HepG2 (cell line): ENCODE data around the gene PYGO2. TPM values are rescaled to one million over a fixed set of nuclear protein-coding genes. Genes with fewer than 3 reads are reported as not detected.

Source experiments
- FOXA1 ChIP-seq, 2 experiments: fragments of 450-650 bp in 1 of 2; sonication (generic) in 1 of 2; formaldehyde crosslinking in 1 of 2; IDR thresholded peaks; 2 replicates each; pipeline versions ENCODE4 v1.4.0 to v1.6.1; 2016 to 2020; ENCODE audit warnings: missing genetic modification reagents in 1 of 2
- FOXP4 ChIP-seq: sonication (generic); formaldehyde crosslinking; IDR thresholded peaks from 2 replicates; pipeline ENCODE4 v1.4.0; 2020; ENCODE audit warnings: missing genetic modification reagents
- IKZF5 ChIP-seq: IDR thresholded peaks from 2 replicates; pipeline ENCODE4 v1.6.1; 2018; ENCODE audit warnings: missing genetic modification reagents, mild to moderate bottlenecking, missing compliant biosample characterization
- MAF1 ChIP-seq: sonication (generic); formaldehyde crosslinking; IDR thresholded peaks from 2 replicates; pipeline ENCODE4 v1.5.0; 2020; ENCODE audit warnings: missing genetic modification reagents, borderline replicate concordance
- MYPOP ChIP-seq: sonication (generic); formaldehyde crosslinking; IDR thresholded peaks from 2 replicates; pipeline ENCODE4 v1.8.1; 2023; ENCODE audit warnings: mild to moderate bottlenecking, moderate library complexity, missing genetic modification reagents
- NFKB2 ChIP-seq: sonication (generic); formaldehyde crosslinking; IDR thresholded peaks from 2 replicates; pipeline ENCODE4 v1.4.0; 2020; ENCODE audit warnings: missing genetic modification reagents, borderline replicate concordance
- NFYC ChIP-seq: IDR thresholded peaks from 2 replicates; pipeline ENCODE4 v1.6.1; 2016; ENCODE audit warnings: missing genetic modification reagents, missing compliant biosample characterization
- SP140L ChIP-seq: sonication (generic); formaldehyde crosslinking; IDR thresholded peaks from 2 replicates; pipeline ENCODE4 v1.4.0; 2020; ENCODE audit warnings: missing genetic modification reagents, borderline replicate concordance
- THAP11 ChIP-seq: IDR thresholded peaks from 2 replicates; pipeline ENCODE4 v1.6.1; 2016; ENCODE audit warnings: missing biosample characterization, missing genetic modification reagents
- YY1 ChIP-seq: IDR thresholded peaks from 2 replicates; pipeline ENCODE4 v1.6.1; 2011; ENCODE audit warnings: low read length, low read depth, moderate library complexity, mild to moderate bottlenecking; ENCODE audit not compliant: insufficient read depth, insufficient replicate concordance
- ZBED4 ChIP-seq: sonication (generic); formaldehyde crosslinking; IDR thresholded peaks from 2 replicates; pipeline ENCODE4 v1.4.0; 2020; ENCODE audit warnings: missing genetic modification reagents, borderline replicate concordance
- ZHX1 ChIP-seq: sonication (generic); formaldehyde crosslinking; IDR thresholded peaks from 2 replicates; pipeline ENCODE4 v1.8.1; 2022; ENCODE audit warnings: low read depth, mild to moderate bottlenecking, missing genetic modification reagents
- ZNF326 ChIP-seq: sonication (generic); formaldehyde crosslinking; IDR thresholded peaks from 2 replicates; pipeline ENCODE4 v1.4.0; 2020; ENCODE audit warnings: missing genetic modification reagents, borderline replicate concordance
- polyA plus RNA-seq, 8 experiments: library from polyadenylated mRNA; depleted of rRNA in 3 of 8; stranded (reverse) in 7 of 8; unstranded in 1 of 8; fragments of >200 nt; fragmentation: Illumina TruSeq in 4 of 8; extraction: Trizol in 4 of 8; gene quantifications; 2 replicates each; pipeline versions ENCODE4 v1.2.1 to v1.2.3, GENCODE V29; 2011 to 2016; ENCODE audit warnings: low read depth in 4 of 8, missing spikeins in 1 of 8, mixed read lengths in 1 of 8; ENCODE audit not compliant: insufficient read depth in 1 of 8
- total RNA-seq, 5 experiments: library from RNA; depleted of rRNA; stranded (reverse); fragments of >200 nt; fragmentation: Illumina TruSeq; extraction: Trizol; gene quantifications; 2 replicates each; pipeline ENCODE4 v1.2.3, GENCODE V29; 2016; ENCODE audit warnings: low read depth in 1 of 5

Gene PYGO2
- total and polyA plus RNA-seq, 2 of the 13 experiments (the other 11 are each of a cell fraction or from before 2014, with no cell fraction given), result 20.3 to 21.8 TPM

GRCh38 chr1:154961207-154962155 is at the start of gene PYGO2 (continued):
- TF ChIP-seq ZBED4 (CRISPR knock-in tag) (0 out of 2 replicates have a peak, but pooled peaks have one; percentile 28), ZNF326 (no peak), IKZF5 (peak; percentile 57), FOXP4 (CRISPR knock-in tag) (peak; percentile 53; the same call in 1 of the 2 replicates), ZHX1 (CRISPR knock-in tag) (peak; percentile 64; the same call in 1 of the 2 replicates), NFYC (CRISPR knock-in tag) (no peak), MYPOP (CRISPR knock-in tag) (peak; percentile 93), FOXA1 (IDR thresholded peaks at IDR 0.05) (no peak), FOXA1 (CRISPR knock-in tag; IDR thresholded peaks at IDR 0.05) (no peak), YY1 (peak; percentile 71), THAP11 (CRISPR knock-in tag) (peak; percentile 84), NFKB2 (peak; percentile 25; the same call in 1 of the 2 replicates), SP140L (CRISPR knock-in tag) (0 out of 2 replicates have a peak, but pooled peaks have one; percentile 34), MAF1 (peak; percentile 82; the same call in 1 of the 2 replicates)
